Measurements from ENCODE around the gene CD19. TPM values are rescaled to one million over a fixed set of nuclear protein-coding genes. Genes with fewer than 3 reads are reported as not detected.
A peak's percentile ranks its signal among the peaks of the same experiment; 100 is the strongest.
"Not testable (repeated sequence)": the region's sequence is repeated elsewhere in the genome, so short reads cannot be mapped to it uniquely, and the experiment has no call there.

Gene CD19
- total and polyA plus RNA-seq, 9 donors = 0.40 to 2.5 (median 1.1) TPM; not detected in 1

DNA sequence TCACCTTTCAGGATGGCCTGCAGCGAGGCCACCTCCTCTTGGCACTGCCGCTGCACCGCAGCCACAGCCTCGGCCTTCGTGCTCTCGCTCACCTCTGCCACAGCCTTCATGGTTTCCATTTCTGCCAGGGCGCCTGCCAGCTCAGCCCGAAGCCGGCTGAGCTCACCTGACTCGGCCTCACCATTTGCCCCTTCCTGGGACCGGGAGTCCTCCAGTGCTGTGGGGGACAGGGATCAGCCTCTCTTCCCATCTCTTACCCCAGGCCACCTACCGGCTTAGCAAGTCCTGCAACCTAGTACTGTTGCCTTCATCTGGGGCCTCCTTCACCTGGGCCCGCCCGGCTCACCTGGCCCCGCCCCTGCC lies 7.4 kb upstream of the CD19 start:
- peak overlapping the region; percentile 93 for H3K4me3 ChIP-seq
- peaks cover 4% of the 10 kb centered on the region for H3K4me1 ChIP-seq (ENCODE audit: insufficient read depth)
- TF ChIP-seq EP300 (IDR thresholded peaks at IDR 0.05) (no peak), POLR2A (IDR thresholded peaks at IDR 0.05) (no peak)
- WGBS, 3 donors = 28 to 36% (median 30%) methylated on average over 15 of the region's 15 CpGs
- H3K36me3 ChIP-seq = no peaks in the 10 kb centered on the region
- no peaks in the 10 kb centered on the region for H3K9me3 ChIP-seq
- no peaks in the 10 kb centered on the region for H3K27me3 ChIP-seq
- no peak for DNase-seq
- H3K27ac ChIP-seq = peak overlapping the region in 1 of 2 donors; percentile 93
- intact Hi-C loops (cut with DNase I) = loop anchor here in 1 of 4 donors (10.0 kb wide), 1 partner anchor 60 kb away; the partner anchor contains the start of gene SH2B1

DNA sequence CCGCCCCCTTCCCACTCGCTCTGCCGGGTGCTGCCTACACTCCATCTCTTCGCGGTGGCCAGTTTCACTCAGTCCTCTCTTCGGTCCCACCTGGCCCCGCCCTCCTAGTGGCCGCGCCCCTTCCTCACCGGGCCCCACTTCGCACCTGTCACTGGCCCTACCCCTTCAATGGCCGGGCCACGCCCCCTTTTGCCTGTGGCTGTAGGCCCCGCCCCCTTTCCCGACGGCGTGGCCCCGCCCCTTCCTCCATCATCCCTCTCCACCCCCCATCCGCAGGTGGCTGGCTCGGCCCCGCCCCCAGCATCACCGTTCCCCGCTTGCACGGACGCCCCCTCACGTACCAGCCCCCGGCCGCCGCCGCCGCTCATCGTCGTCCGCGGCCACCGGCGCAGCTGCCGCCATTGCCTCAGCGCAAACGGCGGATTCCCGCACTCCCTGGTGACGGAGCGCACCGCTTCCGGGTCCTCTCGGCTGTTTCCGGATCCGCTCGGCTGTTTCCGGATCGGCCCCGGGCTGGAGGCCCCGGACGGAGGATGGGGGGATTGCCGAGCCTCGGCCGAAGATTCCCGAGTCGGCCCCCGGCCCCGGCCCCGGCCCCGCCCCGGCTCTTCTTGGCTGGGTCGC lies 6.9 kb upstream of the CD19 start, which contains the start of gene RABEP2:
RABEP2 (minus strand) TSS at position 477 of the 624 bp plus-strand sequence; CDS start at position 402, 75 bp downstream.
- H3K9me3 ChIP-seq = no peaks in the 10 kb centered on the region
- H3K27me3 ChIP-seq = no peaks in the 10 kb centered on the region
- peak within 1 kb of the TSS; percentile 93 for H3K4me3 ChIP-seq
- TF ChIP-seq EP300 (IDR thresholded peaks at IDR 0.05) (no peak), POLR2A (IDR thresholded peaks at IDR 0.05) (peak; percentile 20)
- TF ChIP-seq, protein P1, sequence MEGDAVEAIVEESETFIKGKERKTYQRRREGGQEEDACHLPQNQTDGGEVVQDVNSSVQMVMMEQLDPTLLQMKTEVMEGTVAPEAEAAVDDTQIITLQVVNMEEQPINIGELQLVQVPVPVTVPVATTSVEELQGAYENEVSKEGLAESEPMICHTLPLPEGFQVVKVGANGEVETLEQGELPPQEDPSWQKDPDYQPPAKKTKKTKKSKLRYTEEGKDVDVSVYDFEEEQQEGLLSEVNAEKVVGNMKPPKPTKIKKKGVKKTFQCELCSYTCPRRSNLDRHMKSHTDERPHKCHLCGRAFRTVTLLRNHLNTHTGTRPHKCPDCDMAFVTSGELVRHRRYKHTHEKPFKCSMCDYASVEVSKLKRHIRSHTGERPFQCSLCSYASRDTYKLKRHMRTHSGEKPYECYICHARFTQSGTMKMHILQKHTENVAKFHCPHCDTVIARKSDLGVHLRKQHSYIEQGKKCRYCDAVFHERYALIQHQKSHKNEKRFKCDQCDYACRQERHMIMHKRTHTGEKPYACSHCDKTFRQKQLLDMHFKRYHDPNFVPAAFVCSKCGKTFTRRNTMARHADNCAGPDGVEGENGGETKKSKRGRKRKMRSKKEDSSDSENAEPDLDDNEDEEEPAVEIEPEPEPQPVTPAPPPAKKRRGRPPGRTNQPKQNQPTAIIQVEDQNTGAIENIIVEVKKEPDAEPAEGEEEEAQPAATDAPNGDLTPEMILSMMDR (IDR thresholded peaks at IDR 0.05) = no peak
- peak; percentile 93 to 98 (median 96) for DNase-seq
- peaks cover 4% of the 10 kb centered on the region for H3K4me1 ChIP-seq (ENCODE audit: insufficient read depth)
- H3K27ac ChIP-seq = peak within 1 kb of the TSS; percentile 70 to 93
- intact Hi-C loops (cut with DNase I) = loop anchor here in 1 of 4 donors (10.0 kb wide), 1 partner anchor 60 kb away; the partner anchor contains the start of gene SH2B1
- WGBS, 3 donors = 0 to 1% (median 1%) methylated on average over 17 to 66 of the region's 66 CpGs
- no peaks in the 10 kb centered on the region for H3K36me3 ChIP-seq

DNA sequence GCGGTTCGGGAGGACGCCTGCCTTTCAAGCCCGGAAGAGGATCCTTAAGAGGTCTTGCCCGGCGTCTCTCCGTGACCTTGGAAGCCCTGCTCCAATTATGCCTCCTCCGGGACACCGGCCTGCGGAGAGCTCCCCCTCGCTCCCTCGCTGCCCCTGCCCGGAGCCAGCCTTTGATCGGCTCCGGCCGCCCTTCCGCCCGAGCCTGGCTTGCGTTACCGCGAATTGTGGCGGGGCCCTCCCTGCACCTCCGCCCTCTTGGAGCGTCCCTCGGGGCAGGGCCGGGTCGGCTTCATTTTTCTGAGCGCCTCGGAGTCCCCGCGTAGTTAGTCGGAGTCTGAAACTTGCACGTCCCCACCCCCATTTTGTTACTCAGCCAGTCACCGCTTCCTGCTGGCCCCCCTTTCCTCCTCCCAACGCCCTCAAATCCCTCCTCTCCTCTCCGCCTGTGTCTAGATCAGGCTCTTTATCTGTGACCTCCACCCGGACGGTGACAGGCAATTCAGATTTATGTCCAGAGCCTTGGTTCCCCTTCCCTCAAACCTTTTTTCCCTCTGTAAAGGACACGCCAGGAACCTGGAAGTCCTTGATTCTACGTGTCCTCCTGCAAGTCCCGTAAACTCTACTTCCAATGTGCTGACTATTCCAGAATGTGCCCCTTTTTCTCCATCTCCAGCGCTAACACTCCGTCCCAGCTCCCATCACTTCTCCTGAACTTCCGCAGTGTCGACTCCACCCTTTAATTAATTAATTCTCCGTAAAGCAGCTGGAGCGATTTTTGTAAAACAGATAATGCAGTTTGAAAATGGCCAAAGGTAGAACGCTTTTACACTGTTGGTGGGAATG lies 6.2 kb upstream of the CD19 start:
- Histone ChIP-seq H3K27ac (peak overlapping the region; percentile 70 to 93), H3K4me3 (peak overlapping the region; percentile 93), H3K27me3 (no peaks in the 10 kb centered on the region), H3K4me1 (ENCODE audit: insufficient read depth) (peaks cover 4% of the 10 kb centered on the region), H3K9me3 (no peaks in the 10 kb centered on the region), H3K36me3 (no peaks in the 10 kb centered on the region)
- TF ChIP-seq POLR2A (IDR thresholded peaks at IDR 0.05) (no peak), EP300 (IDR thresholded peaks at IDR 0.05) (no peak)
- TF ChIP-seq, protein P1 (IDR thresholded peaks at IDR 0.05) = no peak
- intact Hi-C loops (cut with DNase I) = loop anchor here in 1 of 4 donors (10.0 kb wide), 1 partner anchor 61 kb away; the partner anchor contains the start of gene SH2B1
- WGBS, 3 donors = 0 to 1% (median 1%) methylated on average over 41 to 48 of the region's 48 CpGs
- DNase-seq = peak in 2 of 5 donors; percentile 75

DNA sequence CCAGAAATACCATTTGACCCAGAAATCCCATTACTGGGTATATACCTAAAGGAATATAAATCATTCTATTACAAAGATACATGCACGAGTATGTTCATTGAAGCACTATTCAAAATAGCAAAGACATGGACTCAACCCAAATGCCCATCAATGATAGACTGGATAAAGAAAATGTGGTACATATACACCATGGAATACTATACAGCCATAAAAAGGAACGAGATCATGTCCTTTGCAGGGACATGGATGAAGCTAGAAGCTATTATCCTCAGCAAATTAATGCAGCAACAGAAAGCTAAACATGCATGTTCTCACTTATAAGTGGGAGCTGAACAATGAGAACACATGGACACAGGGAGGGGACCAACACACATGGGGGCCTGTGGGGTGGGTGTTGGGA lies 5.5 kb upstream of the CD19 start:
- H3K27ac ChIP-seq; DNase-seq; H3K4me1 ChIP-seq (ENCODE audit: insufficient read depth); H3K27me3 ChIP-seq; H3K36me3 ChIP-seq; H3K4me3 ChIP-seq; H3K9me3 ChIP-seq: not testable (repeated sequence)
- intact Hi-C loops (cut with DNase I) = loop anchor here in 1 of 4 donors (10.0 kb wide), 1 partner anchor 61 kb away; the partner anchor contains the start of gene SH2B1
- WGBS, 3 donors = 54 to 57% (median 56%) methylated on average over 2 of the region's 2 CpGs

DNA sequence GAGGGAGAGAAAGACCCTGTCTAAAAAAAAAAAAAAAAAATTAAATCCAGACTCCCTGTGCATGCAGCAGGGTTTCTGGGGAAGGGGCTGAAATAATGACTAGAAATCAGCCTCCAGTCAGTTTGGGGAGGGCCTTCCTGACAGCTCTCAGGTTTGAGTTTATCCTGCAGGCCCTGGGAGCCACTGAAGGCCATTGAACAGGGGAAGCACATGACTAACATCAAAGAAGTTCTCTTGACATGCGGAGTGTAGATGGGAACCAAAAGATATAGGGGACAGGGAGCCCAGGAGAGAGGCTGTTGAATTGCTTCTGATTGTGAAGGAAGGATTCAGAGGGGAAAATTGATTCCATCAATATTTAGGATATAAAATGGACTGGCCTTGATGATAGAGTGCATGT lies 4.0 kb upstream of the CD19 start:
- TF ChIP-seq, protein P1 (IDR thresholded peaks at IDR 0.05) = no peak
- TF ChIP-seq POLR2A (IDR thresholded peaks at IDR 0.05) (no peak), EP300 (IDR thresholded peaks at IDR 0.05) (no peak)
- no peak overlapping the region for H3K27ac ChIP-seq
- H3K27me3 ChIP-seq = no peaks in the 10 kb centered on the region
- WGBS, 3 donors = 71 to 80% (median 75%) methylated on average over 1 of the region's 1 CpG
- no peaks in the 10 kb centered on the region for H3K9me3 ChIP-seq
- peaks cover 4% of the 10 kb centered on the region for H3K4me1 ChIP-seq (ENCODE audit: insufficient read depth)
- intact Hi-C loops (cut with DNase I) = loop anchor here in 1 of 4 donors (10.0 kb wide), 1 partner anchor 63 kb away; the partner anchor contains the start of gene SH2B1
- no peaks in the 10 kb centered on the region for H3K36me3 ChIP-seq
- DNase-seq = no peak
- H3K4me3 ChIP-seq = no peak overlapping the region
